Measurements from ENCODE around the gene ATMIN.

DNA sequence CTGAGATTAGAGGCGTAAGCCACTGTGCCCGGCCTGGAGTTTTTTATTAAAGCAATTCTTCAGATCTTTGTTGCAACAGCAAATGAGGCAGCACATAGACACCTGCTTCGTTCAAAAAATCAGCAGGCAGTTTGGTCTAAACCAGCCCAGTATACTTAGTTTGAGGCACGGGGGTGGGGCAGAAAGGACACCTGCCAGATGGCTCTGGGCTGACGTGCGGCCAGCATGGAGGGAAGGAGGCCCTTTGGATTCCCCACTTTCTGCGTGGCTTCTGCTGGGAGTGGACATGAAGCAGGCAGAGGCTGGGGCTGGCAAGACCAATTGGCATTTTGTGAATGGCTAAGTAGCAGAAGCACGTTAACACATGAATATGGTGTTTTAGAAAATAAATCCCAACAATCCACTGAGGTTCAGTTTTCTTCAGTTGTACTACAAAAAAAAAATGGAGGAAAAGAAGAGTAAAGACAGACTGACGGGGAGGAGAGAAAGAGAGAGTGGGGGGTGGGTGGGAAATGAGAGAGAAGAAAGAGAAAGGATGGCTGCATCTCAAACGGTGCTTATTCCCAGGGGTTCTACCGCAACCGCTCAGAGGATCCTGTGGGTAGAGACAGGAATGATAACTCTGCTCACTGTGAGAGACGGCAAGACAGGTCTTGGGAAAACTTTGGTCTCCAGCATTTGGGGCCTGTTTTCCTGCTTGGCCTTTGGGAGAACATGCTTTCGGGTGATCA is 25.1 kb downstream of the ATMIN start:
- TF ChIP-seq CTCF (IDR thresholded peaks at IDR 0.05): no peak
- TF ChIP-seq POLR2A (IDR thresholded peaks at IDR 0.05): no peak
